KMS-11 (cell line): Measurements from ENCODE around the gene NDST1.

Experiments used
- H2AFZ ChIP-seq: fragments of 200-600 bp; sonication (generic); 2 replicates; pipeline ENCODE4 v1.6.1; 2016; ENCODE audit warnings: antibody characterized with exemption, mixed run types, low read depth
- H3K27ac ChIP-seq: fragments of 200-600 bp; sonication (generic); 2 replicates; pipeline ENCODE4 v1.6.1; 2016; ENCODE audit warnings: mild to moderate bottlenecking, mixed run types
- H3K27me3 ChIP-seq: fragments of 200-600 bp; sonication (generic); 2 replicates; pipeline ENCODE4 v1.6.1; 2017; ENCODE audit warnings: mild to moderate bottlenecking, low read depth, mixed run types, moderate library complexity; ENCODE audit not compliant: insufficient read depth
- H3K36me3 ChIP-seq: fragments of 200-600 bp; sonication (generic); 2 replicates; pipeline ENCODE4 v1.6.1; 2017; ENCODE audit warnings: mild to moderate bottlenecking, mixed run types; ENCODE audit not compliant: insufficient read depth
- H3K4me1 ChIP-seq: fragments of 200-600 bp; sonication (generic); 2 replicates; pipeline ENCODE4 v1.6.1; 2016; ENCODE audit warnings: mild to moderate bottlenecking, low read depth, mixed run types; ENCODE audit not compliant: poor library complexity, severe bottlenecking
- H3K4me2 ChIP-seq: fragments of 200-600 bp; sonication (generic); 2 replicates; pipeline ENCODE4 v1.7.0; 2016; ENCODE audit warnings: mild to moderate bottlenecking, mixed run types
- H3K4me3 ChIP-seq: fragments of 200-600 bp; sonication (generic); IDR thresholded peaks from 2 replicates; pipeline ENCODE4 v1.6.1; 2017; ENCODE audit warnings: low read depth, low read length, mixed read lengths; ENCODE audit not compliant: insufficient read depth
- H3K79me2 ChIP-seq: fragments of 200-600 bp; sonication (generic); 2 replicates; pipeline ENCODE4 v1.6.1; 2016; ENCODE audit warnings: low read depth, mixed run types; ENCODE audit not compliant: insufficient read depth
- H3K9ac ChIP-seq: fragments of 200-600 bp; sonication (generic); 2 replicates; pipeline ENCODE4 v1.6.1; 2016; ENCODE audit warnings: mild to moderate bottlenecking, mixed run types
- H4K20me1 ChIP-seq: fragments of 200-600 bp; sonication (generic); 2 replicates; pipeline ENCODE4 v1.6.1; 2016; ENCODE audit warnings: mild to moderate bottlenecking, mixed run types; ENCODE audit not compliant: insufficient read depth
- CTCF ChIP-seq: fragments of 200-600 bp; sonication (generic); conservative IDR thresholded peaks from 2 replicates; pipeline ENCODE4 v1.6.1; 2017; ENCODE audit warnings: low read depth, mild to moderate bottlenecking, antibody characterized with exemption, low read length, moderate library complexity, mixed read lengths

NDST1 gene

GRCh38 chr5:150464554-150465012 is 43.3 kb upstream of the NDST1 start:
- H3K27me3 ChIP-seq: no peaks in the 10 kb centered on the region
- no peak overlapping the region for H2AFZ ChIP-seq
- no peak overlapping the region for H3K4me3 ChIP-seq
- TF ChIP-seq CTCF: no peak
- no peak overlapping the region for H3K9ac ChIP-seq
- H3K27ac ChIP-seq: no peak overlapping the region
- H3K4me2 ChIP-seq: no peak overlapping the region
- no peaks in the 10 kb centered on the region for H3K36me3 ChIP-seq
- H3K4me1 ChIP-seq: peaks cover 19% of the 10 kb centered on the region
- H4K20me1 ChIP-seq: no peaks in the 10 kb centered on the region
- no peaks in the 10 kb centered on the region for H3K79me2 ChIP-seq

GRCh38 chr5:150465927-150466326 is 42.0 kb upstream of the NDST1 start:
- no peak overlapping the region for H3K4me2 ChIP-seq
- no peak overlapping the region for H3K27ac ChIP-seq

GRCh38 chr5:150468206-150468605 is 39.7 kb upstream of the NDST1 start:
- Histone ChIP-seq H2AFZ (no peak overlapping the region), H3K9ac (no peak overlapping the region), H3K79me2 (no peaks in the 10 kb centered on the region), H3K4me1 (no peaks in the 10 kb centered on the region), H4K20me1 (no peaks in the 10 kb centered on the region), H3K36me3 (no peaks in the 10 kb centered on the region), H3K27me3 (no peaks in the 10 kb centered on the region), H3K4me2 (no peak overlapping the region), H3K27ac (no peak overlapping the region), H3K4me3 (no peak overlapping the region)
- no peak for TF ChIP-seq CTCF

More at GRCh38 chr5:150465927-150466326, 42.0 kb upstream of the NDST1 start:
- Histone ChIP-seq H3K4me3 (no peak overlapping the region), H4K20me1 (no peaks in the 10 kb centered on the region), H3K79me2 (no peaks in the 10 kb centered on the region), H3K27me3 (no peaks in the 10 kb centered on the region), H3K36me3 (no peaks in the 10 kb centered on the region), H3K9ac (no peak overlapping the region), H2AFZ (no peak overlapping the region), H3K4me1 (peaks cover 11% of the 10 kb centered on the region)
- no peak for TF ChIP-seq CTCF

GRCh38 chr5:150469718-150470469 is 38.0 kb upstream of the NDST1 start:
- Histone ChIP-seq H3K4me3 (no peak overlapping the region), H3K4me2 (no peak overlapping the region), H3K9ac (no peak overlapping the region), H3K27me3 (no peaks in the 10 kb centered on the region), H3K36me3 (no peaks in the 10 kb centered on the region), H3K27ac (no peak overlapping the region), H3K79me2 (no peaks in the 10 kb centered on the region), H4K20me1 (no peaks in the 10 kb centered on the region), H2AFZ (no peak overlapping the region), H3K4me1 (no peaks in the 10 kb centered on the region)
- TF ChIP-seq CTCF: no peak
